Measurements from ENCODE around the gene EIF6. TPM values are rescaled to one million over a fixed set of nuclear protein-coding genes. Genes with fewer than 3 reads are reported as not detected.

Gene EIF6
- total and polyA plus RNA-seq, 9 of the 15 experiments (the other 6 are each of a cell fraction or from before 2014, with no cell fraction given) = 165 to 832 (median 229) TPM

- no peaks in the 10 kb centered on the region for H3K9me1 ChIP-seq (ENCODE audit: control insufficient read depth, insufficient read depth, low read length)
- H4K20me1 ChIP-seq (replicated peaks; ENCODE audit: control insufficient read depth, insufficient read depth, low read length) = no peaks in the 10 kb centered on the region
- no peaks in the 10 kb centered on the region for H3K9me3 ChIP-seq (replicated peaks; ENCODE audit: control insufficient read depth, insufficient read depth, low read depth, low read length)
- CTCF ChIA-PET (ENCODE audit: low intra/inter-chr PET ratio) = no interaction called here
- FAIRE-seq = no peak
- peak overlapping the region; percentile 12; the same call in 1 of the 2 replicates for H2AFZ ChIP-seq (ENCODE audit: low read depth, low read length)
- H3K36me3 ChIP-seq (ENCODE audit: control insufficient read depth, insufficient read depth, low read length) = peaks cover 13% of the 10 kb centered on the region
- WGBS (ENCODE audit: insufficient coverage, low coverage, missing lambda C conversion rate) = 44% methylated on average over 11 of the region's 11 CpGs
- H3K9ac ChIP-seq (ENCODE audit: insufficient read depth in 1 of 2, low read depth in 2 of 2, low read length in 2 of 2) = no peak overlapping the region
- no peak for ATAC-seq
- in situ Hi-C loops (cut with MboI) (no loop called here), intact Hi-C loops (cut with micrococcal nuclease) (no loop called here)
- H3K4me3 ChIP-seq = no peak overlapping the region
- DNase-seq (ENCODE audit: extremely low read depth in 1 of 4, low spot score in 3 of 4) = no peak
- H3K4me1 ChIP-seq (replicated peaks in 1 of 2; ENCODE audit: control insufficient read depth in 2 of 2, insufficient read depth in 2 of 2, low read length in 2 of 2) = peaks cover 14 to 41% of the 10 kb centered on the region in 2 experiments
- TF ChIP-seq ZNF589 (CRISPR knock-in tag; IDR thresholded peaks at IDR 0.05; ENCODE audit: low read depth) (no peak), SMARCA4 (IDR thresholded peaks at IDR 0.05) (0 out of 2 replicates have a peak, but pooled peaks have one; percentile 41), AFF4 (CRISPR knock-in tag; IDR thresholded peaks at IDR 0.05) (0 out of 2 replicates have a peak, but pooled peaks have one; percentile 15), ZNF584 (CRISPR knock-in tag; IDR thresholded peaks at IDR 0.05; ENCODE audit: low read depth) (0 out of 2 replicates have a peak, but pooled peaks have one; percentile 18), ETV1 (tag; conservative IDR thresholded peaks at IDR 0.05; ENCODE audit: low read depth) (no peak), ILF3 (IDR thresholded peaks at IDR 0.05; ENCODE audit: borderline replicate concordance) (no peak), TRIM24 (IDR thresholded peaks at IDR 0.05) (no peak), MAFG (tag; conservative IDR thresholded peaks at IDR 0.05) (peak; percentile 65), C11orf30 (IDR thresholded peaks at IDR 0.05; ENCODE audit: low read depth) (peak; percentile 60; the same call in 1 of the 2 replicates), MYC (IDR thresholded peaks at IDR 0.05; ENCODE audit: low read depth, low read length) (no peak), MYC (CRISPR knock-in tag; IDR thresholded peaks at IDR 0.05; ENCODE audit: borderline replicate concordance, low read depth) (no peak), NFXL1 (CRISPR knock-in tag; IDR thresholded peaks at IDR 0.05) (no peak), ZNF175 (CRISPR knock-in tag; IDR thresholded peaks at IDR 0.05; ENCODE audit: low read depth) (0 out of 2 replicates have a peak, but pooled peaks have one; percentile 30), TRIM28 (IDR thresholded peaks at IDR 0.05) (no peak), NFE2 (IDR thresholded peaks at IDR 0.05; ENCODE audit: low read depth) (peak; percentile 64; the same call in 1 of the 2 replicates), U2AF1 (optimal IDR thresholded peaks at IDR 0.05; ENCODE audit: low read depth, low read length) (no peak), ETS2 (tag; IDR thresholded peaks at IDR 0.05; ENCODE audit: borderline replicate concordance, poor library complexity, severe bottlenecking) (no peak), ILK (tag; IDR thresholded peaks at IDR 0.05; ENCODE audit: borderline replicate concordance, low read depth) (no peak), ZNF511 (CRISPR knock-in tag; IDR thresholded peaks at IDR 0.05) (no peak), ZNF316 (IDR thresholded peaks at IDR 0.05) (peak; percentile 50)
- POLR2A ChIA-PET = interaction anchor here (0.7 kb wide), 1 partner anchor 27 kb away, joined by 3 read pairs; no protein-coding TSS in a partner anchor
- peak overlapping the region; percentile 26; the same call in 1 of the 2 replicates for H3K4me2 ChIP-seq (ENCODE audit: insufficient read depth, low read length)
- no TSS peak for BruUV-seq (replicated peaks)
- H3K27me3 ChIP-seq (ENCODE audit: control insufficient read depth in 2 of 2, insufficient read depth in 2 of 2, low read length in 2 of 2) = no peaks in the 10 kb centered on the region
- H3K79me2 ChIP-seq (ENCODE audit: control insufficient read depth, insufficient read depth, low read length) = no peaks in the 10 kb centered on the region
- H3K27ac ChIP-seq (ENCODE audit: extremely low read depth, low read depth, low read length) = peak overlapping the region; percentile 27; the same call in 1 of the 3 replicates
Measured at GRCh38 chr20:35326021-35326739, 41.6 kb upstream of the EIF6 start.

Measured in K562 (cell line).